ENCODE measurements around the gene PLXDC2. TPM values are rescaled to one million over a fixed set of nuclear protein-coding genes. Genes with fewer than 3 reads are reported as not detected.

The PLXDC2 gene
- total and polyA plus RNA-seq, 2 donors from 2014 or later = 11.9 to 42.1 TPM

DNA sequence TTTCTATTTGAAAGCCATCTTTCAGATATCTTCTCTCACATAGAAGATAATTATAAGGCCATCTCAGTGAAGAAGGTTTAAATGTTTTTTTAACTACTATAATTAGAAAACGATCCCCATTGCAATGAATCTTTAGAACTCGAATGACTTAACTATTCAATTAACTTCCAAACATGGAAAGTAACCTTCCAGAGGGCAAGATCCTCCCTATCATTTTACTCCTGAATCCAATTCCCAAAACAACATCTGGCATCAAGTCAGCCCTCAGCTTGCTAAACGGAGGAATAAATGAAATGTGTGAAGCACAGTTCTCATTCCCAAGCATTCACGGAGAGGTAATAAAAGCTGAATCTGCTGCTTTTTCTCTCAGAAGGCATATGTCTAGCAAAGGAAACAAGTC, 293.4 kb downstream of the PLXDC2 start:
- Histone ChIP-seq H3K4me3 (ENCODE audit: low read length in 3 of 3) (no peak overlapping the region), H3K36me3 (ENCODE audit: control insufficient read depth in 2 of 3, insufficient read depth in 3 of 3, low read length in 3 of 3) (no peaks in the 10 kb centered on the region), H3K27me3 (ENCODE audit: control insufficient read depth, insufficient read depth, low read length) (no peaks in the 10 kb centered on the region), H3K9me3 (ENCODE audit: control insufficient read depth in 2 of 3, insufficient read depth in 1 of 3, low read length in 3 of 3) (no peaks in the 10 kb centered on the region), H3K9ac (ENCODE audit: low read length in 3 of 3) (no peak overlapping the region), H3K4me1 (ENCODE audit: control insufficient read depth in 2 of 3, insufficient read depth in 2 of 3, low read depth in 1 of 3, low read length in 3 of 3) (no peaks in the 10 kb centered on the region), H3K27ac (ENCODE audit: low read depth in 2 of 2, low read length in 2 of 2) (no peak overlapping the region)
- intact Hi-C loops (cut with DNase I) = no loop called here
- DNase-seq = peak in 2 of 5 donors; percentile 39 to 40
- no peak for FAIRE-seq
- TF ChIP-seq, protein P1, sequence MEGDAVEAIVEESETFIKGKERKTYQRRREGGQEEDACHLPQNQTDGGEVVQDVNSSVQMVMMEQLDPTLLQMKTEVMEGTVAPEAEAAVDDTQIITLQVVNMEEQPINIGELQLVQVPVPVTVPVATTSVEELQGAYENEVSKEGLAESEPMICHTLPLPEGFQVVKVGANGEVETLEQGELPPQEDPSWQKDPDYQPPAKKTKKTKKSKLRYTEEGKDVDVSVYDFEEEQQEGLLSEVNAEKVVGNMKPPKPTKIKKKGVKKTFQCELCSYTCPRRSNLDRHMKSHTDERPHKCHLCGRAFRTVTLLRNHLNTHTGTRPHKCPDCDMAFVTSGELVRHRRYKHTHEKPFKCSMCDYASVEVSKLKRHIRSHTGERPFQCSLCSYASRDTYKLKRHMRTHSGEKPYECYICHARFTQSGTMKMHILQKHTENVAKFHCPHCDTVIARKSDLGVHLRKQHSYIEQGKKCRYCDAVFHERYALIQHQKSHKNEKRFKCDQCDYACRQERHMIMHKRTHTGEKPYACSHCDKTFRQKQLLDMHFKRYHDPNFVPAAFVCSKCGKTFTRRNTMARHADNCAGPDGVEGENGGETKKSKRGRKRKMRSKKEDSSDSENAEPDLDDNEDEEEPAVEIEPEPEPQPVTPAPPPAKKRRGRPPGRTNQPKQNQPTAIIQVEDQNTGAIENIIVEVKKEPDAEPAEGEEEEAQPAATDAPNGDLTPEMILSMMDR (IDR thresholded peaks at IDR 0.05; ENCODE audit: borderline replicate concordance, extremely low read depth, insufficient read depth) = no peak

DNA sequence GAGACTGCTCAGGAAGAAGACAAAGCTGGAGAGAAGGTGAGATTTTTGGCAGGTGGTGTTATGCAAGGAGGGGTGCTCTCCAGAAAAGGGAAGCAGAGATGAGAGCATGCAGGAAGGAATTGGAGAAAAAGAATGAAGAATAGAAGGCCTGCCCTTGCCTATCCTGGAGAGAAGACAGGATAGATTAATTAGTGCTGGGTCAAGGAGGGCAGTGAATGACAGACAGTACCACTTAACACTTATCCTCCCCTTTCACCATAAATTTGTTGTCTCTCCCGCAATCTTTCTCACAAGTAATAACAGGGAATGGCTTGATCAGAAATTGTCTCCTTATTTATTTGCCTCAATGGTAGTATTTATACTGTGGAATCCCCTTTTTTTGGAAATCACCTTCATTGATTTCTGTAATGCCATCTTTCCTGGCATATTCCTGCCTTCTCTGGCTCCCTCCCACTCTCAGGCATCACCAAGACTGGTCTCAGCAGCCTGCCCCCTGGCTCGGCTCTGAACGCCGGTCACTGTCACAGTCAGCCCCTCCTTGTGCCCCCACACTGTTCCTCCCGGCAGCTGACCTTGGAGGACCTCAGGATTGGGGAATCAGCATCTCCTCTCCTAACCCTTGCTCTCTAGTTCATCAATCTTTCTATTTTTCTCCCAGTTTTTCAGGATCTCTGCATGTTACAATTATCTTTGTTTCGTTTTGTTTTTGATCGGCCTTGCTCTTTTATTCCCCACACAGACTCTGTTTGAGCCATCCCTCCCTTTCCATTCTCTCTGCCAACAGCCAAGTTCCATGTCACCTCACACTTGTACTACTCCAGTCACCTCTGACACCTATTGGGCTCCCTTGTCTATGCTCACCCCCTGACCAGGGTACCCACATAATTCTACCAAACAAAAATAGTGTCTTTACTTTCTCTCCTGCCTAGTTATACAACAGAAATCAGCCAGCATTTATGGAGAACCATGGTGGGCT, 294.2 kb downstream of the PLXDC2 start:
- intact Hi-C loops (cut with DNase I) = no loop called here
- H3K9ac ChIP-seq (ENCODE audit: low read length in 3 of 3) = no peak overlapping the region
- peak overlapping the region in 1 of 3 donors; percentile 12 for H3K4me3 ChIP-seq (ENCODE audit: low read length in 3 of 3)

DNA sequence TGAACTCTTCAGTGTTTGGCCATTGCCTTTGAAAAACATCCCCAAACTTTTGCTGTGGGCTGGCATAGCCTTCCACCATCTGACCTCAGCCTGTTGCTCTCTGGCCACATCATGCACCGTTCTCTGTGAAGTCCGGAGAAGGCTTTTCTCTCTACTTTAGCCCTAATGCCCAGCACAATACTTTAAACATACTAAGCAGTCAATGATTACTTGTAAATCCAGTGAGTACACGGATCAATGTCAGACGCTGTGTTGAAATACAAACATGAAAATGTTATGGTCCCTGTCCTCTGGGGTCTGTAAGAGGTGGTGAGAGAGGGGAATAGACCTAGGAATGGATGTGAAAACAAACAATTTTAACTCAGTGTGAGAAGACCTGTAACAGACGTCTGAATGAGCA, 297.9 kb downstream of the PLXDC2 start:
- Histone ChIP-seq H3K27ac (ENCODE audit: low read depth in 2 of 2, low read length in 2 of 2) (no peak overlapping the region), H3K9ac (ENCODE audit: low read length in 3 of 3) (no peak overlapping the region), H3K9me3 (ENCODE audit: control insufficient read depth in 2 of 3, insufficient read depth in 1 of 3, low read length in 3 of 3) (no peaks in the 10 kb centered on the region), H3K36me3 (ENCODE audit: control insufficient read depth in 2 of 3, insufficient read depth in 3 of 3, low read length in 3 of 3) (no peaks in the 10 kb centered on the region), H3K27me3 (ENCODE audit: control insufficient read depth, insufficient read depth, low read length) (no peaks in the 10 kb centered on the region), H3K4me3 (ENCODE audit: low read length in 3 of 3) (no peak overlapping the region), H3K4me1 (ENCODE audit: control insufficient read depth in 2 of 3, insufficient read depth in 2 of 3, low read depth in 1 of 3, low read length in 3 of 3) (no peaks in the 10 kb centered on the region)
- TF ChIP-seq, protein P1 (IDR thresholded peaks at IDR 0.05; ENCODE audit: borderline replicate concordance, extremely low read depth, insufficient read depth) = no peak
- no peak for DNase-seq
- intact Hi-C loops (cut with DNase I) = no loop called here
- FAIRE-seq = no peak

More for the DNA sequence above, 294.2 kb downstream of the PLXDC2 start:
- H3K9me3 ChIP-seq (ENCODE audit: control insufficient read depth in 2 of 3, insufficient read depth in 1 of 3, low read length in 3 of 3) = no peaks in the 10 kb centered on the region
- no peaks in the 10 kb centered on the region for H3K27me3 ChIP-seq (ENCODE audit: control insufficient read depth, insufficient read depth, low read length)
- FAIRE-seq (no peak), DNase-seq (peak; percentile 10 to 50 (median 40))
- TF ChIP-seq, protein P1 (IDR thresholded peaks at IDR 0.05; ENCODE audit: borderline replicate concordance, extremely low read depth, insufficient read depth) = no peak
- no peak overlapping the region for H3K27ac ChIP-seq (ENCODE audit: low read depth in 2 of 2, low read length in 2 of 2)
- H3K4me1 ChIP-seq (ENCODE audit: control insufficient read depth in 2 of 3, insufficient read depth in 2 of 3, low read depth in 1 of 3, low read length in 3 of 3) = no peaks in the 10 kb centered on the region
- H3K36me3 ChIP-seq (ENCODE audit: control insufficient read depth in 2 of 3, insufficient read depth in 3 of 3, low read length in 3 of 3) = no peaks in the 10 kb centered on the region

All from kidney (tissue), 14 donors.